Measurements from ENCODE around the gene NKX1-2.

The NKX1-2 gene

GRCh38 chr10:124474514-124475070 is 24.8 kb upstream of the NKX1-2 start:
- no peak for DNase-seq

- DNase-seq: no peak
These were observed 23.2 kb upstream of the NKX1-2 start for GRCh38 chr10:124473070-124473469.

DNA sequence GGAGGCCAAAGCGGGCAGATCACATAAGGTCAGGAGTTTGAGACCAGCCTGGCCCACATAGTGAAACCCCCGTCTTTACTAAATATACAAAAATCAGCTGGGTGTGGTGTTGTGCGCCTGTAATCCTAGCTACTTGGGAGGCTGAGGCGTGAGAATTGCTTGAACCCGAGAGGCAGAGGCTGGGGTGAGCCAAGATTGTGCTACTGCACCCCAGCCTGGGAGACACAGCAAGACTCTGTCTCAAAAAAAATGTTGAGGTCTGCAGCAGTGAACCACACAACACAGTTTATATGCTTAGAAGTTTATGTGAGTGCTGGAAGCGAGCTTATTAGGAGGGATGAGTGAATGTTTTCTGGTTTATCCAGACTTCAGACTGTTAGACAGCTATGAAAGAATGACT is 22.2 kb upstream of the NKX1-2 start:
- no peak for DNase-seq

GRCh38 chr10:124470544-124471434 is 21.0 kb upstream of the NKX1-2 start:
- DNase-seq: no peak

DNA sequence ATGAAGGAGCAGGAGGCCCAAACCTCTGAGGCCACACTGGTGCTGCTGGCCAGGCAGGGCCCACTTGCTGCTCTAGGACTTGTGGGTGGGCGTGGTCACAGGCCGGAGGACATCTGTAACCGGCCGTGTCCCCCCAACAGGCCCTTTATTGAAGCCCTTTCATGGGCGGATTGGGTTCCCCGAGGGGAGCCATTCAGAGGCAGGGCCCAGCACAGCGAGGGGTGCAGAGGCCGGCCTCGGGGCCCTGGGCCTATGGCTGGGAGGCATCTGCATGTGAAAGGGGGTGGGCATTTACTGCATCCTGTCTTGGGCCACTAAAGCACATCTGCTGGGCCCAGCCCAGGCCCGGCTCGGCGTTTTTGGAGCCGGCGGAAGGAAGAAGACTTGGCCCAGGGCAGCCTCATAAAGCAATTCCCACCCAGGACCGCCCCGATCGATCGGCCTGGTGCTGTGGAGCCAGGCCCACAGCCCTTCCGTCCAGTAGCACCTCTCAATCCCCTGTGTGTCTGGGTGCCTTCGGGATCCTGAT is 20.2 kb upstream of the NKX1-2 start:
- no peak for DNase-seq

DNA sequence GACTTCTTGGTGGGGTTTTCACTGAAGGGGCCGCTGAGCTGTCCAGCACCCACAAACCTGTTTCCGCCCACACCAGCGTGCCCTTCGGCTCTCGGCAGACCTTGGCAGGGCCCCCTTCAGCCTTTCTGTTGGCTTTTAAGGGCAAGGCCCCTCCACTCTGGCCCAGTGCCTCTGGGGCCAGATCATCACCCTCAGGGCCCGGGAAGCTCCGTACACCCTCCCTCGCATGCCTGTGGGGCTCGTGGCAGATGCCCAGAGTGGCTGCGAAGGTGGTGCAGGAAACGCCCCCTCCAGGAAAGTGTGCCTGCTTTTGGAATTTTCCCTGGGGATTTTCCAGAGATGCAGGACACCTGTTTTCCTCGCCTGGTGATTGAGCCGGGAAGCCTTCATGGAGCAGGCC is 18.8 kb upstream of the NKX1-2 start:
- no peak for DNase-seq

DNA sequence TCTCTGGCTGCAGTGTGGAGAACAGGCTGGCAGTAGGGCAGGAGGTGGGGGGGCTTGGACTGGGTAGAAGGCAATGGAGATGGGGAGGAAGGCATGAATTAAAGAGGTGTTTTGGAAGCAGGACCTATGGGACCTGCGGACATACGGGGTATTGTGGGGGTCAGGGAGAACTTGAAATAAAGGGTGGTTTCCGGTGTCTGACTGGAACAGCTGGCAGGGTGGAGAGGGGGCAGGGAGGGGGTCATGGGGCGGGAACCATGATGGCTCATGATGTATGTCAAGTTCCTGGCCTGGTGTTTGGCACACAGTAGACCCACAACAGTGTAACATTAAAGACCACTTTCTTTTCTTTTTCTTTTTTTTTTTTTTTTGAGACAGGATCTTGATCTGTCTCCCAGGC is 17.3 kb upstream of the NKX1-2 start:
- DNase-seq: no peak

GRCh38 chr10:124465777-124466488 is 16.1 kb upstream of the NKX1-2 start:
- no peak for DNase-seq

GRCh38 chr10:124465003-124465776 is 15.4 kb upstream of the NKX1-2 start:
- DNase-seq: no peak

- no peak for DNase-seq
These were observed 14.5 kb upstream of the NKX1-2 start for GRCh38 chr10:124464028-124464965.

- no peak for DNase-seq
These were observed 12.5 kb upstream of the NKX1-2 start for GRCh38 chr10:124462348-124462695.

GRCh38 chr10:124461642-124462347 is 12.0 kb upstream of the NKX1-2 start, which contains the start of gene LHPP:
Gene LHPP, plus strand, starts transcription at chr10:124461823. Its CDS starts 40 bp downstream, at chr10:124461863.
- peak; percentile 76 for DNase-seq

- DNase-seq: no peak
These were observed 10.3 kb upstream of the NKX1-2 start for GRCh38 chr10:124460144-124460543.

- no peak for DNase-seq
These were observed 9.6 kb upstream of the NKX1-2 start for GRCh38 chr10:124459395-124459794.

GRCh38 chr10:124458889-124459288 is 9.1 kb upstream of the NKX1-2 start:
- no peak for DNase-seq

GRCh38 chr10:124458473-124458872 is 8.6 kb upstream of the NKX1-2 start:
- no peak for DNase-seq

- DNase-seq: no peak
These were observed 5.6 kb upstream of the NKX1-2 start for GRCh38 chr10:124455441-124455840.

- DNase-seq: no peak
These were observed 4.2 kb upstream of the NKX1-2 start for GRCh38 chr10:124453960-124454610.

- DNase-seq: no peak
These were observed 1.4 kb upstream of the NKX1-2 start for GRCh38 chr10:124451276-124451675.

GRCh38 chr10:124450783-124451057 is 885 bp upstream of the NKX1-2 start:
- no peak for DNase-seq

All from activated CD4-positive, alpha-beta T cell treated with anti-CD3 and anti-CD28 coated beads for 1 hour (primary cell).